ENCODE results near the gene CGNL1.

CGNL1 gene

GRCh38 chr15:57370929-57371328, 5.4 kb upstream of the CGNL1 start:
- no peak overlapping the region for H3K4me2 ChIP-seq (ENCODE audit: low read depth, low read length)
- no peaks in the 10 kb centered on the region for H3F3A ChIP-seq (ENCODE audit: insufficient read depth, low read length)
- no peak for TF ChIP-seq EZH2 (optimal IDR thresholded peaks at IDR 0.05; ENCODE audit: low read depth, low read length)
- TF ChIP-seq, protein P1, sequence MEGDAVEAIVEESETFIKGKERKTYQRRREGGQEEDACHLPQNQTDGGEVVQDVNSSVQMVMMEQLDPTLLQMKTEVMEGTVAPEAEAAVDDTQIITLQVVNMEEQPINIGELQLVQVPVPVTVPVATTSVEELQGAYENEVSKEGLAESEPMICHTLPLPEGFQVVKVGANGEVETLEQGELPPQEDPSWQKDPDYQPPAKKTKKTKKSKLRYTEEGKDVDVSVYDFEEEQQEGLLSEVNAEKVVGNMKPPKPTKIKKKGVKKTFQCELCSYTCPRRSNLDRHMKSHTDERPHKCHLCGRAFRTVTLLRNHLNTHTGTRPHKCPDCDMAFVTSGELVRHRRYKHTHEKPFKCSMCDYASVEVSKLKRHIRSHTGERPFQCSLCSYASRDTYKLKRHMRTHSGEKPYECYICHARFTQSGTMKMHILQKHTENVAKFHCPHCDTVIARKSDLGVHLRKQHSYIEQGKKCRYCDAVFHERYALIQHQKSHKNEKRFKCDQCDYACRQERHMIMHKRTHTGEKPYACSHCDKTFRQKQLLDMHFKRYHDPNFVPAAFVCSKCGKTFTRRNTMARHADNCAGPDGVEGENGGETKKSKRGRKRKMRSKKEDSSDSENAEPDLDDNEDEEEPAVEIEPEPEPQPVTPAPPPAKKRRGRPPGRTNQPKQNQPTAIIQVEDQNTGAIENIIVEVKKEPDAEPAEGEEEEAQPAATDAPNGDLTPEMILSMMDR (IDR thresholded peaks at IDR 0.05; ENCODE audit: low read length) = no peak
- H3K27ac ChIP-seq (ENCODE audit: low read length) = no peak overlapping the region
- H3K9me2 ChIP-seq (replicated peaks; ENCODE audit: insufficient read depth, low read length) = no peaks in the 10 kb centered on the region
- H3K9me3 ChIP-seq (replicated peaks; ENCODE audit: insufficient read depth, low read length) = no peaks in the 10 kb centered on the region
- H3K9ac ChIP-seq (ENCODE audit: low read length) = no peak overlapping the region
- H3K79me2 ChIP-seq (ENCODE audit: low read length) = no peaks in the 10 kb centered on the region
- no peak for DNase-seq
- H3K4me3 ChIP-seq (ENCODE audit: low read length) = no peak overlapping the region
- no peak overlapping the region for H2AFZ ChIP-seq (ENCODE audit: low read length)
- H3K27me3 ChIP-seq (replicated peaks; ENCODE audit: insufficient read depth, low read length) = no peaks in the 10 kb centered on the region
- H4K20me1 ChIP-seq (ENCODE audit: insufficient read depth, low read length) = no peaks in the 10 kb centered on the region
- no peaks in the 10 kb centered on the region for H3K36me3 ChIP-seq (replicated peaks; ENCODE audit: insufficient read depth, low read length)
- H3K4me1 ChIP-seq (ENCODE audit: low read length) = no peaks in the 10 kb centered on the region

DNA sequence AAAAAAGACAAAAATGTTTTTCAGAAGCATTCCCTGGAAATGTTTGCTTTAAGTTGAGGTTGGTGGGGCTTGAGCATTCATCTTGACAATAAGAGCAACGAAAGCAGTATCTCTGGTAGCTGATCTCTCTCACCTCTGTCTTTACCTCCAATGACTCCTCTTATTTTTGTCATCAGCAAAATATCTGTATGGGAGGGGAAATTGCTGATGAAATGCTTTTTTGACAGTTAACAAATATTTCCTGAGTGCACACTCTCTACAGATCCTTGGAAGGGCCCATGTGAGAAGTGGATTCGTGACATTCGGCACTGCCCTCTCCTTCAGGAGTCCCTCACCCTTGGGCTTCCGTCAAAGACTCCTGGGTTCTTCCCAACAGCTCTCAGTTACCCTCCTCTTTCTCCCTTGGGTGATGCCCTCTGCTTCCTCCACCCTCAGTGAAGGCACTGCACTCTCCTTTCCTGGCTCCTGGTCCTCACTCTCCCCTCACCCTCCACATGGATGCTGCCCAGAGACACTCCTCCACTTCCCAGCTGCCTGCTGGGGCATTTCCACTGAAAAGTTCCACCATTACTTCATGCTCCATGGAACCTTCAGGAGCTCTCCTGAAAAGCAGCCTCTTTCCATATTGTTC, 2.9 kb upstream of the CGNL1 start:
- Histone ChIP-seq H4K20me1 (ENCODE audit: insufficient read depth, low read length) (no peaks in the 10 kb centered on the region), H3K27ac (ENCODE audit: low read length) (no peak overlapping the region), H3K9ac (ENCODE audit: low read length) (no peak overlapping the region), H3K27me3 (replicated peaks; ENCODE audit: insufficient read depth, low read length) (0 out of 2 replicates have a peak, but pooled peaks cover 5% of the 10 kb centered on the region), H3K4me1 (ENCODE audit: low read length) (no peaks in the 10 kb centered on the region), H3K9me2 (replicated peaks; ENCODE audit: insufficient read depth, low read length) (no peaks in the 10 kb centered on the region), H3K4me2 (ENCODE audit: low read depth, low read length) (no peak overlapping the region), H3K9me3 (replicated peaks; ENCODE audit: insufficient read depth, low read length) (no peaks in the 10 kb centered on the region), H3K79me2 (ENCODE audit: low read length) (no peaks in the 10 kb centered on the region), H3K4me3 (ENCODE audit: low read length) (no peak overlapping the region), H2AFZ (ENCODE audit: low read length) (no peak overlapping the region), H3F3A (ENCODE audit: insufficient read depth, low read length) (no peaks in the 10 kb centered on the region), H3K36me3 (replicated peaks; ENCODE audit: insufficient read depth, low read length) (no peaks in the 10 kb centered on the region)
- DNase-seq = no peak
- TF ChIP-seq EZH2 (optimal IDR thresholded peaks at IDR 0.05; ENCODE audit: low read depth, low read length) (no peak), EZH2phosphoT487 (IDR thresholded peaks at IDR 0.05; ENCODE audit: low read length) (no peak)
- TF ChIP-seq, protein P1 (IDR thresholded peaks at IDR 0.05; ENCODE audit: low read length) = no peak

GRCh38 chr15:57373882-57374276, 2.4 kb upstream of the CGNL1 start:
- Histone ChIP-seq H3F3A (ENCODE audit: insufficient read depth, low read length) (no peaks in the 10 kb centered on the region), H3K9me3 (replicated peaks; ENCODE audit: insufficient read depth, low read length) (no peaks in the 10 kb centered on the region), H3K4me1 (ENCODE audit: low read length) (no peaks in the 10 kb centered on the region), H3K27ac (ENCODE audit: low read length) (no peak overlapping the region), H3K27me3 (replicated peaks; ENCODE audit: insufficient read depth, low read length) (0 out of 2 replicates have a peak, but pooled peaks cover 5% of the 10 kb centered on the region), H3K36me3 (replicated peaks; ENCODE audit: insufficient read depth, low read length) (no peaks in the 10 kb centered on the region), H2AFZ (ENCODE audit: low read length) (no peak overlapping the region), H3K4me3 (ENCODE audit: low read length) (no peak overlapping the region), H3K79me2 (ENCODE audit: low read length) (no peaks in the 10 kb centered on the region), H4K20me1 (ENCODE audit: insufficient read depth, low read length) (no peaks in the 10 kb centered on the region), H3K4me2 (ENCODE audit: low read depth, low read length) (no peak overlapping the region), H3K9ac (ENCODE audit: low read length) (no peak overlapping the region), H3K9me2 (replicated peaks; ENCODE audit: insufficient read depth, low read length) (no peaks in the 10 kb centered on the region)
- no peak for DNase-seq
- TF ChIP-seq EZH2phosphoT487 (IDR thresholded peaks at IDR 0.05; ENCODE audit: low read length) = no peak
- no peak for TF ChIP-seq EZH2 (optimal IDR thresholded peaks at IDR 0.05; ENCODE audit: low read depth, low read length)
- TF ChIP-seq, protein P1 (IDR thresholded peaks at IDR 0.05; ENCODE audit: low read length) = no peak
